Neural cell (in vitro differentiated cells): ENCODE results near the gene SHD. TPM values are rescaled to one million over a fixed set of nuclear protein-coding genes. Genes with fewer than 3 reads are reported as not detected.

Experiments
- H2AFZ ChIP-seq: fragments of 200-600, 300-800 bp; sonication (generic), shearing (Covaris generic); 2 replicates; pipeline ENCODE4 v1.6.0; 2014; ENCODE audit warnings: low read depth, mild to moderate bottlenecking, antibody characterized with exemption, low read length, moderate library complexity
- H3F3A ChIP-seq: fragments of 200-600 bp; shearing (Covaris generic); 2 replicates; pipeline ENCODE4 v1.6.1; 2016; ENCODE audit warnings: mild to moderate bottlenecking, moderate library complexity, mixed read lengths, antibody characterized with exemption, low read length; ENCODE audit not compliant: insufficient read depth, poor library complexity, severe bottlenecking
- H3K27ac ChIP-seq: fragments of 200-600, 300-800 bp; sonication (generic), shearing (Covaris generic); 2 replicates; pipeline ENCODE4 v1.5.1; 2014; ENCODE audit warnings: mild to moderate bottlenecking, low read length, moderate library complexity
- H3K27me3 ChIP-seq: fragments of 300-800, 200-600 bp; sonication (generic), shearing (Covaris generic); 2 replicates; pipeline ENCODE4 v1.6.0; 2014; ENCODE audit warnings: mild to moderate bottlenecking, low read depth, low read length, moderate library complexity; ENCODE audit not compliant: insufficient read depth
- H3K36me3 ChIP-seq: fragments of 300-800, 200-600 bp; sonication (generic), shearing (Covaris generic); 2 replicates; pipeline ENCODE4 v1.5.1; 2014; ENCODE audit warnings: mild to moderate bottlenecking, antibody characterized with exemption, low read length, moderate library complexity; ENCODE audit not compliant: insufficient read depth
- H3K4me2 ChIP-seq: fragments of 300-800, 200-600 bp; sonication (generic), shearing (Covaris generic); 2 replicates; pipeline ENCODE4 v1.6.0; 2014; ENCODE audit warnings: mild to moderate bottlenecking, low read length
- H3K4me3 ChIP-seq: fragments of 300-800, 200-600 bp; sonication (generic), shearing (Covaris generic); 2 replicates; pipeline ENCODE4 v1.5.1; 2014; ENCODE audit warnings: mild to moderate bottlenecking, low read length, moderate library complexity
- H3K79me2 ChIP-seq: fragments of 200-600 bp; shearing (Covaris generic); replicated peaks from 2 replicates; pipeline ENCODE4 v1.6.0; 2014; ENCODE audit warnings: mild to moderate bottlenecking, low read length, moderate library complexity; ENCODE audit not compliant: insufficient read depth
- H3K9ac ChIP-seq: fragments of 300-800, 200-600 bp; sonication (generic), shearing (Covaris generic); 2 replicates; pipeline ENCODE4 v1.6.1; 2016; ENCODE audit warnings: mild to moderate bottlenecking, low read length, mixed read lengths
- H3K9me2 ChIP-seq: fragments of 200-600 bp; shearing (Covaris generic); 2 replicates; pipeline ENCODE4 v1.6.1; 2016; ENCODE audit warnings: mild to moderate bottlenecking, low read length, mixed read lengths; ENCODE audit not compliant: insufficient read depth
- H3K9me3 ChIP-seq: fragments of 200-600, 300-800 bp; sonication (generic), shearing (Covaris generic); 2 replicates; pipeline ENCODE4 v1.6.1; 2016; ENCODE audit warnings: mild to moderate bottlenecking, mixed run types, low read length, moderate library complexity, mixed read lengths
- H4K20me1 ChIP-seq: fragments of 200-600 bp; shearing (Covaris generic); 2 replicates; pipeline ENCODE4 v1.6.1; 2016; ENCODE audit warnings: mild to moderate bottlenecking, mixed run types; ENCODE audit not compliant: insufficient read depth
- EP300 ChIP-seq: fragments of 450-650 bp; conservative IDR thresholded peaks from 2 replicates; pipeline ENCODE4 v1.6.1; 2014; ENCODE audit warnings: antibody characterized with exemption, mild to moderate bottlenecking, moderate library complexity; ENCODE audit not compliant: poor library complexity, severe bottlenecking
- EZH2 ChIP-seq: fragments of 200-600, 300-800 bp; shearing (Covaris generic), sonication (generic); IDR thresholded peaks from 2 replicates; pipeline ENCODE4 v1.6.1; 2014; ENCODE audit warnings: antibody characterized with exemption, low read length, borderline replicate concordance, mild to moderate bottlenecking; ENCODE audit not compliant: insufficient read depth, poor library complexity, severe bottlenecking
- MXI1 ChIP-seq: fragments of 450-650 bp; conservative IDR thresholded peaks from 2 replicates; pipeline ENCODE4 v1.6.1; 2014; ENCODE audit warnings: antibody characterized with exemption, mild to moderate bottlenecking; ENCODE audit not compliant: poor library complexity, severe bottlenecking
- POLR2AphosphoS5 ChIP-seq: IDR thresholded peaks from 2 replicates; pipeline ENCODE4 v1.6.1; 2012
- RAD21 ChIP-seq: fragments of 450-650 bp; conservative IDR thresholded peaks from 2 replicates; pipeline ENCODE4 v1.6.1; 2014; ENCODE audit warnings: antibody characterized with exemption, mild to moderate bottlenecking, moderate library complexity
- SMC3 ChIP-seq: fragments of 450-650 bp; conservative IDR thresholded peaks from 2 replicates; pipeline ENCODE4 v1.6.1; 2014; ENCODE audit warnings: antibody characterized with exemption, mild to moderate bottlenecking, moderate library complexity; ENCODE audit not compliant: poor library complexity
- TAF1 ChIP-seq: IDR thresholded peaks from 2 replicates; pipeline ENCODE4 v1.6.1; 2012; ENCODE audit warnings: low read depth
- polyA plus RNA-seq: library from polyadenylated mRNA; depleted of rRNA; stranded (reverse); fragments of >200 nt; gene quantifications from 2 replicates; pipeline ENCODE4 v1.2.3, GENCODE V29; 2014
- TF ChIP-seq, protein P1 (sequence below): fragments of 450-650 bp; IDR thresholded peaks from 2 replicates; pipeline ENCODE4 v1.5.1; 2014; ENCODE audit warnings: antibody characterized with exemption, mild to moderate bottlenecking, moderate library complexity; ENCODE audit not compliant: poor library complexity, severe bottlenecking
- TF ChIP-seq, protein P2 (sequence below): IDR thresholded peaks from 2 replicates; pipeline ENCODE4 v1.6.1; 2012; ENCODE audit warnings: borderline replicate concordance

The SHD gene
- polyA plus RNA-seq, 1 donor from 2014 or later, result 188 TPM

DNA sequence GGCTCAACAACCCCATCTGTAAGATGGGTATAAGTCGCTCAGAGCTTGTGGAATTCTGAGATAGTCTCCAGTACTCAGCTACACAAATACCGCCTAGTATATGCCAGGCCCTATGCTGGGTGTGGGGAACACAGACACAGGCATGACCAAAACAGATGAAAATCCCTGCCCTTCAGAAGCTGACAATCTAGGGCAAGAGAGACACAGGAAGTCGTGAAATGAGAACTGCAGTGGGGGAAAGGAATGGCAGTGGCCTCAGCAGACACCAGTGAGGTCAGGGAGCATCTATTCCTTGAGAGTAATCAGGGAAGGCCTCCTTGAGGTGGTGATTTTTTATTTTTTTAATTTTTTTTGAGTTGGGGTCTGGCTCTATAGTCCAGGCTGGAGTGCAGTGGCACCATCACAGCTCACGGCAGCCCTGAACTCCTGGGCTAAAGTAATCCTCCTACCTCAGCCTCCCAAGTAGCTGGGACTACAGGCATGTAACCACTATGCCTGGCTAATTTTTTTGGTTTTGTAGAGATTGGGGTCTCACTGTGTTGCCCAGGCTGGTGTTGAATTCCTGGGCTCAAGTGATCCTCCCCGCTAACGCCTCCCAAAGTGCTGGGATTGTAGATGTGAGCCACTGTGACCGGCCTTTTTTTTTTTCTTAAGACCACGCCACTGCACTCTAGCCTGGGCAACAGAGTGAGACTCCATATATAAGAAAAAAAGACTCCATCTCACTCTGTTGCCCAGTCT lies 19.9 kb downstream of the SHD start:
- no peaks in the 10 kb centered on the region for H3K9me3 ChIP-seq
- no peaks in the 10 kb centered on the region for H3K9me2 ChIP-seq

DNA sequence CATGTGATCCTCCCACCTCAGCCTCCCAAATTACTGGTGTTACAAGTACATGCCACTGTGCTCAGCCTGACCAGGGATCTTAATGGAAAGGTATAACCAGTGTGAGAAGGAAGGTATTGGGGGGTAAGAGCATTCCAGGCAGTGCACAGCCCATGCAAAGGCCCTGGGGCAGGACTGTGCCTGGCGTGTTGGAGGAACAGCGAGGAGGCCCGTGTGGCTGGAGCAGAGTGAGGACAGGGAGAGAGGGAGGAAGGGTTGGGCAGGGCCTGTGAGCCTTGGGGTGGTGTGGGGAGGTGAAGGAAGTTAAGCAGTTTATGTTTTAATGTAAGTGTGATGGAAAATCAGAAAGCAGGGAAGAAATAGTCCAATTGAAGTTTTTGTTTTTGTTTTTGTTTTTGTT lies 21.5 kb downstream of the SHD start:
- Histone ChIP-seq H3K27me3 (no peaks in the 10 kb centered on the region), H3F3A (no peaks in the 10 kb centered on the region), H2AFZ (no peak overlapping the region), H3K79me2 (no peaks in the 10 kb centered on the region), H3K4me3 (no peak overlapping the region), H3K4me2 (no peak overlapping the region), H3K9ac (no peak overlapping the region), H3K9me2 (no peaks in the 10 kb centered on the region), H3K36me3 (no peaks in the 10 kb centered on the region), H3K27ac (no peak overlapping the region), H3K9me3 (no peaks in the 10 kb centered on the region), H4K20me1 (no peaks in the 10 kb centered on the region)
- TF ChIP-seq POLR2AphosphoS5 (no peak), RAD21 (no peak)

More for the DNA sequence above, 19.9 kb downstream of the SHD start:
- H3K27me3 ChIP-seq, result no peaks in the 10 kb centered on the region
- H3K79me2 ChIP-seq, result no peaks in the 10 kb centered on the region
- H3K27ac ChIP-seq, result no peak overlapping the region
- H3K4me2 ChIP-seq, result no peak overlapping the region
- no peak overlapping the region for H3K9ac ChIP-seq
- H3F3A ChIP-seq, result no peaks in the 10 kb centered on the region
- H3K4me3 ChIP-seq, result no peak overlapping the region
- no peaks in the 10 kb centered on the region for H4K20me1 ChIP-seq
- H2AFZ ChIP-seq, result no peak overlapping the region
- TF ChIP-seq POLR2AphosphoS5 (no peak), MXI1 (no peak)
- TF ChIP-seq, protein P1, sequence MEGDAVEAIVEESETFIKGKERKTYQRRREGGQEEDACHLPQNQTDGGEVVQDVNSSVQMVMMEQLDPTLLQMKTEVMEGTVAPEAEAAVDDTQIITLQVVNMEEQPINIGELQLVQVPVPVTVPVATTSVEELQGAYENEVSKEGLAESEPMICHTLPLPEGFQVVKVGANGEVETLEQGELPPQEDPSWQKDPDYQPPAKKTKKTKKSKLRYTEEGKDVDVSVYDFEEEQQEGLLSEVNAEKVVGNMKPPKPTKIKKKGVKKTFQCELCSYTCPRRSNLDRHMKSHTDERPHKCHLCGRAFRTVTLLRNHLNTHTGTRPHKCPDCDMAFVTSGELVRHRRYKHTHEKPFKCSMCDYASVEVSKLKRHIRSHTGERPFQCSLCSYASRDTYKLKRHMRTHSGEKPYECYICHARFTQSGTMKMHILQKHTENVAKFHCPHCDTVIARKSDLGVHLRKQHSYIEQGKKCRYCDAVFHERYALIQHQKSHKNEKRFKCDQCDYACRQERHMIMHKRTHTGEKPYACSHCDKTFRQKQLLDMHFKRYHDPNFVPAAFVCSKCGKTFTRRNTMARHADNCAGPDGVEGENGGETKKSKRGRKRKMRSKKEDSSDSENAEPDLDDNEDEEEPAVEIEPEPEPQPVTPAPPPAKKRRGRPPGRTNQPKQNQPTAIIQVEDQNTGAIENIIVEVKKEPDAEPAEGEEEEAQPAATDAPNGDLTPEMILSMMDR, result no peak
- no peaks in the 10 kb centered on the region for H3K36me3 ChIP-seq

DNA sequence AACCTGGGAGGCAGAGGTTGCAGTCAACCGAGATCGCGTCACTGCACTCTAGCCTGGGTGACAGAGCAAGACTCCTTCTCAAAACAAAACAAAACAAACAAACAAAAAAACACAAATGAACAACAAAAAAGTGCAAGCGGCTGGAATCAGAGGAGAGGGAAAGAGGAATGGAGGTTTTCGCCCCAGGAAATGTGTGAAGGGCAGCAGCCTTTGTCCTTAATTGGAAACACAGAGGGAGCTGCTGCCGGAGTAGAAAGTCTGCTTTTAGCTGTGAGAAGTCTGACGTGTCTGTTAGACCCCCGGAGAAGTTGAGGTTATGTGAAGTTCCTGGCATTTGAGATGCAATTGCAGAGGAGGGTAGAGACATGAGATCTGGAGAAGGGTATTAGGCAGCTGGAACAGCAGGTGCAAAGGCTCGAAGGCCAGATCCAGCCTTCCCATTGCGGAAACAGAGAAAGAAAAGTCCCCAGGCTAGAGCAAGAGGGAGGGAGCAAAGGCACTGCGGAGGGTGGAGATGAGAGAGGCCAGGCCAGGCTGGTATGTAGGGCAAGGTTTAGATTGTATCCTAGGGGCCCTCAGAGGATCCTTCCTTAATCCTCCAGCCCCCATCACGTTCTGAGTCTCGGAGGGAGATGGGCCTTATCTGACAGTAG lies 22.6 kb downstream of the SHD start:
- H4K20me1 ChIP-seq, result no peaks in the 10 kb centered on the region
- no peaks in the 10 kb centered on the region for H3K27me3 ChIP-seq
- H3K9ac ChIP-seq, result no peak overlapping the region
- no peak for TF ChIP-seq SMC3
- TF ChIP-seq, protein P1, result no peak
- no peak for TF ChIP-seq EZH2
- TF ChIP-seq, protein P2, sequence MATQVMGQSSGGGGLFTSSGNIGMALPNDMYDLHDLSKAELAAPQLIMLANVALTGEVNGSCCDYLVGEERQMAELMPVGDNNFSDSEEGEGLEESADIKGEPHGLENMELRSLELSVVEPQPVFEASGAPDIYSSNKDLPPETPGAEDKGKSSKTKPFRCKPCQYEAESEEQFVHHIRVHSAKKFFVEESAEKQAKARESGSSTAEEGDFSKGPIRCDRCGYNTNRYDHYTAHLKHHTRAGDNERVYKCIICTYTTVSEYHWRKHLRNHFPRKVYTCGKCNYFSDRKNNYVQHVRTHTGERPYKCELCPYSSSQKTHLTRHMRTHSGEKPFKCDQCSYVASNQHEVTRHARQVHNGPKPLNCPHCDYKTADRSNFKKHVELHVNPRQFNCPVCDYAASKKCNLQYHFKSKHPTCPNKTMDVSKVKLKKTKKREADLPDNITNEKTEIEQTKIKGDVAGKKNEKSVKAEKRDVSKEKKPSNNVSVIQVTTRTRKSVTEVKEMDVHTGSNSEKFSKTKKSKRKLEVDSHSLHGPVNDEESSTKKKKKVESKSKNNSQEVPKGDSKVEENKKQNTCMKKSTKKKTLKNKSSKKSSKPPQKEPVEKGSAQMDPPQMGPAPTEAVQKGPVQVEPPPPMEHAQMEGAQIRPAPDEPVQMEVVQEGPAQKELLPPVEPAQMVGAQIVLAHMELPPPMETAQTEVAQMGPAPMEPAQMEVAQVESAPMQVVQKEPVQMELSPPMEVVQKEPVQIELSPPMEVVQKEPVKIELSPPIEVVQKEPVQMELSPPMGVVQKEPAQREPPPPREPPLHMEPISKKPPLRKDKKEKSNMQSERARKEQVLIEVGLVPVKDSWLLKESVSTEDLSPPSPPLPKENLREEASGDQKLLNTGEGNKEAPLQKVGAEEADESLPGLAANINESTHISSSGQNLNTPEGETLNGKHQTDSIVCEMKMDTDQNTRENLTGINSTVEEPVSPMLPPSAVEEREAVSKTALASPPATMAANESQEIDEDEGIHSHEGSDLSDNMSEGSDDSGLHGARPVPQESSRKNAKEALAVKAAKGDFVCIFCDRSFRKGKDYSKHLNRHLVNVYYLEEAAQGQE, result no peak
- TF ChIP-seq RAD21, result no peak
- no peak for TF ChIP-seq TAF1
- TF ChIP-seq EP300, result no peak
- no peak for TF ChIP-seq MXI1
- TF ChIP-seq POLR2AphosphoS5, result no peak
- H3K4me3 ChIP-seq, result no peak overlapping the region
- no peaks in the 10 kb centered on the region for H3F3A ChIP-seq
- no peak overlapping the region for H2AFZ ChIP-seq
- no peaks in the 10 kb centered on the region for H3K79me2 ChIP-seq
- H3K9me3 ChIP-seq, result no peaks in the 10 kb centered on the region
- no peak overlapping the region for H3K4me2 ChIP-seq
- no peak overlapping the region for H3K27ac ChIP-seq
- no peaks in the 10 kb centered on the region for H3K9me2 ChIP-seq
- H3K36me3 ChIP-seq, result no peaks in the 10 kb centered on the region
